HL-60/S4 (cell line): Measurements from ENCODE around the gene BTBD16.

Source experiments
- in situ Hi-C: fragments of 300-500 bp; cut with MboI; formaldehyde crosslinking; loops from 2 replicates; pipeline ENCODE4 v1.14.3; 2022; ENCODE audit warnings: low sequenced_read_pairs

BTBD16 gene

DNA sequence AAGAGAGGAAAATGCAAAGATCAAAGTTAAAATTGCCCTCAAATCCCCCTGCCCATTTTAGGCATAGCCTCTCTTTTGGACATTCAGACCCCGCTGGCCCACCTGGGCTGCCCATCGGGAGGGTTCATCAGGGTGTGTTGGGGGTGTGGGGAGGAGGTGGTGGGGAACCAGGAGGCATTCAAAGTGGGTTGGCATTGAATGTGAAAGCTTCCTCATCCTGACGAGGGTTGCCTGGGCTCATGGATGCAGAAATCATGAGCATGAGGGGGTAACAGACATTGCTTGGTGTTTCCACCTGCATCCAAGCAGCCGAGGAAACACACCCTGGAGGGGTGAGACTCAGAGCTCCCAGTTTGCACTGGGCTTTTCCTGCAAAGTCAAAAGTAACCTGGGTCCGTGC, 20.6 kb downstream of the BTBD16 start:
- in situ Hi-C loops, result loop anchor here (25.0 kb wide), 1 partner anchor 146 kb away; no protein-coding TSS in a partner anchor

DNA sequence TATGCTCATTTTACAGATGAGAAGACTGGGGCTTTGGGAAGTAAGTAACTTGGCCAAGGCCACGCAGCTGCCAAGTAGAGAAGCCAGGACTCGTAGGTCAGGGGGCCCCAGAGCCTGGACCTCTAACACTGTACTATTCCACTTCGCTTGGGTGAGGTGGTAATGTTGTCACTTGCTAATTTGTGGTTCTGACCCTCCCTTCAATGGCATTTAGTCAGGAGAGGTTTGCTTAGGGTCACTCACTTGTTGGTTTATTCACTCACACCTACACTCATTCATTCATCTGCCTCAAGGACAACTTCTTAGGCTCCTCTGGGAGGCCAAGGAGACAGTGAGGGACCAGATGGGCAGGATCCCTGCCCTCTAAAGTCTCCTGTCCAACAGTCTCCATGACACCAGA, 21.3 kb downstream of the BTBD16 start:
- in situ Hi-C loops, result loop anchor here (25.0 kb wide), 1 partner anchor 145 kb away; no protein-coding TSS in a partner anchor

DNA sequence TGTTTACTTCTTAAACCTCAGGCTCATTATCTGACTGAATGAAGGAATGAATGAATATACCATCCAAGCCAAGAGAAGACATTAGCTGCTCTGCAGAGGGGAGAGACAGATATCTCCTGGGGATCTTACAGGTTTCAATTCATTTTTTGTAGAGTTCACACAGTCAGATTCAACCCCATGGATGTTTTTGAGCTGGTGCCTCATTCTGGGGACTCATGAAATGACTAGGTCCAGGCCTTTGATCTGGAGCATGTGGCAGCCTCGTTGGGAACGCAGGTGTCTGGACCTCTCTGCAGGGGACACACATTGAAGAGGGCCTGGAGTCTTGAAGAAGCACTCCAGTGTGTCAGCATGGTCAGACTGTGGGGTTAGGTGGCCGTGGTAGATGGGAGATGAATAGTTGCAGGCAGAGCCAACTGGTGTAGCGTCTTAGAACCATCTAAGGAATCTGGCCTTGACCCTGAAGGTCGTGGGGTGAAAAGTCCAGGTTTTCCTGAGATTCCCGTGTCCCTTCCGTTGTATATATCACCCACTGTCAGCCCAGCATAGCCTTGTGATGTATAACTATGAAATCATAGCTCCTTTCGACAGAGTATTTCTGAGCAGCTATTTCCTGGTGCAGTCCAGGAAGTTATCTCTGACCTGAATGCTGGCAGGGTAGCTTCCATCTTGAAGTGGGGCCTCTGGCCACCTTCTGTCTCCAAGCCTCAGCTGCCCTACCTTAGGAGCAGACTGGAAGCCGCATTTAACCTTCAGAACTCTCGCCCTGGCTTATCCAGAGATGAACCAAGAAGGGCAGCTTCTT, 22.3 kb downstream of the BTBD16 start:
- in situ Hi-C loops, result loop anchor here (25.0 kb wide), 1 partner anchor 144 kb away; no protein-coding TSS in a partner anchor

DNA sequence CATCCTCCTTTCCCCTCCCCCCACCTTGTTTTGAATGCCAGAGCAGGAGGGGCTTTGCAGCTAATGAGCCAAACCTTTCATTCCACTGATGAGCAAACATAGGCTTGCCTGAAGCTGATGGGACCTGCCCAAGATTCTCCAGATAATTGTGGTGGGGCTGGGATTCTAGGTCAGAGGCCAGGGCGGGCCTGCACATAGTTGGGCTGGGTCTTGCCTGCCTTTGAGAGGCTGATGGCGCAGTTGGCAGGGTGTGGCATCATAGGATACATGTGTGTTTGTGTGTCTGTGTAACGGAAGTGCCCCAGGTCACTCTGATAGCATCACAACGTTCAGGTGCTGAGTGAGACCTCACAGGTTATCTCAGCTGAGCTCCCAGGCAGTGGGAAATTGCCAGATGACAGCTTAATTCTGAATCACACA, 22.9 kb downstream of the BTBD16 start:
- in situ Hi-C loops, result loop anchor here (25.0 kb wide), 1 partner anchor 143 kb away; no protein-coding TSS in a partner anchor

DNA sequence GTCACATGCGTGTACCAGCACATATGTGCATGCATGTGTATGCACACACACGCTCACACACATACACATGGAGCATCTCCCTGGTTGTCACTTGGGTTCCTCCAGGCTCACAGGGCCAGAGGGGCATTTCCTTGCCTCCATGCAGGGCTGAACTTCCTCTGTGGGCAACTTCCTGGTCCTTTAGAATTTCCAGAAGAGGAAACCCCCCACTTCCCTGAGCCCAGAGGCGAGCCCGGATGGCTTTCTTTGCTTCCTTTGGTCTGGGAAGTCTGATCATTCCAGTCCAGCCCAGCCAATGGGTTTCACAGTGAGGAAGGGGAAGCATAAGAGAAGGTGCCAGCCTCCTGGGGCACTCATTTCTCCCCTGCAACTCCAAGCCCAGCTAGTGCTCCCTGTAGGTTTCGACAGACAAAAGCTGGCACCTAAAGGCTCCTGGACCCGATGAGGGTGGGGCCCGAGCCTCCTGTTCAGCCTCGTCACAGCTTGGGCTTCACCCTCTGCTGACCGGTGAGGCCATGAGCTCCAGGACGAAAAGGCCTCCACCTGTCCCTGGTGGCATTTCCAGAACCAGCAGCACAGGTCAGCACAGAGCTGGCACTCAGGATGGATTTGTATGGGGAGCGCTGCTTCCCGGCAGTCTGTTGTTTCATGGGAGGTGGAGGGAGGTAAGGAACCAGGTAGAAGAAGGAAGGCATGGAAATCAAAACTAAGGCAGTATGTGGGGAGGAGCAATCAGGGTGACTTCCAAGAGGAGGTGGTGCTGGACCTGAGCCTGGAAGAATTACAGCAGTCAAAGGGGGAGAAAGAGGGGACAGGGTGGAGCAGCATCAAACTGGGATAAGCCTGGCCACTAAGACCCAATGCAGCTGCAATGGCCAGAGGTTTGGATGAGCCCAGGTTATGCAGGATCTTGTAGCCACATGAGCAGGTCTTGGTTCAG, 23.7 kb downstream of the BTBD16 start:
- in situ Hi-C loops, result loop anchor here (25.0 kb wide), 1 partner anchor 143 kb away; no protein-coding TSS in a partner anchor

DNA sequence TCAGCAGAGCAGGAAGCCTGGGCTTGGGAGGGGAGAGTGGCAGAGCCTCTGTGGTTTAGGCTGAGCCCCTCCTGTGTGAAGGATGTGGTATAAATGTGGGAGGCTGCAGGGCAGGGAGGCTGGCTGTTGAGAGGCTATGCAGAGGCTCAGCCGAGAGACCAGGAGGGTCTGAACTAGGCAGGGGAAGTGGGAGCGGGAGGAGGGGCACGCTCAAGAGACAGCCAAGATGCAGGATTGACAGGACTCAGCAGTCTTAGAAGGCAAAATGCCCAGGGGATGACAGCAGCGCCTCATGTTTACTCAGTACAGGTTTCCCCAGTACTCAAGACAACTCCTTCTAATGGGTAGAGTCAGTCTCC, 24.3 kb downstream of the BTBD16 start:
- in situ Hi-C loops, result loop anchor here (25.0 kb wide), 1 partner anchor 142 kb away; no protein-coding TSS in a partner anchor

DNA sequence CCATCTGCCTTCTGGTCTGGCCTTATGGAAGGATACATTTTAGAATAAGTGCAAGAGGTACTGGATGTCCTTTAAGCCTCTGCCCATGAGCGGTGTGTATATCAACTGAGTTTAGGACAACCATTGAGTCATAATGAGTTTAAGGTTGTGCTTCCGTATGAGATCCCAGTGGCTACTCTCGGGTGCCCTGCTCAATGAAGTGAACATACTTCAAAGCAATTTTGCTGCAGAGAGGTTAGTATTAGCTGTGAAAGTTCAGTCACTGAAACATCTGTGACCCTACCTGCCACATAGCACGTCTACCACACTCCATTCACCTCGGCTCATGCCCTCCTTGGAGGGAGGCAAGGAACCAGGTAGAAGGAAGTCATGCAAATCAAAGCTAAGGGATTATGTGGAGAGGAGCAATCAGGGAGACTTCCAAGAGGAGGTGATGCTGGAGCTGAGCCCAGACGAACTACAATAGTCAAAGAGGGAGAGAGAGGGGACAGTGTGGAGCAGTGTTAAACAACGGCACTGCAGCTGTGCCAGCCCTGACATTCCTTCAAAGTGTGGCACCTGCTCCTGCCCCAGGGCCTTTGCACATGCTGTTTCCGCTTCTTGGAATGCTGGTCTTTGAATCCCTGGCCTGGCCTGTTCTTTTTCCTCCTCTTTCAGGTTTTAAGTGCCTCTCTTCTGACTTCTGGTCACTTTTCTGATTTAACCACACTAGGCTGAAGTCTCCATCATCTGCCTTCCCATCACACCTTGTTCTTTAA, 25.4 kb downstream of the BTBD16 start:
- in situ Hi-C loops, result loop anchor here (25.0 kb wide), 1 partner anchor 141 kb away; no protein-coding TSS in a partner anchor

DNA sequence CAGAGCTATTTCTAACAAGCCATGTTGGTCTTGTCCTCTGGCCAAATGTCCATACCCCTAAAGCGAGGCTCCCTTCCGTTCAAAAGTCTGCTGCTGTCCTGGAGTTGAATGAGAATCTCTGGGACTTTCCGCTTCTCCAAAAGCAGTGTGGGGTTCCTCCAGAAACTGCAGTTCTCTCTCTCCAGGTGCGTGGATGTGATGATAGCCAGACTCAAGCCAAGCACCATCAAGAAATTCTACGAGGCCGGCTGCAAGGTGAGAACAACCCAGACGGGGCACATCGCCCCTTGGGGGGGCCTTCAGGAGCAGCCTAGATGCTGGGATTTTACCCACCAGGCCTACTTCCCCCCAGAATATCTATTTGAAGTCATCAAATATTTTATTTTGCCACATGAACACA, 26.5 kb downstream of the BTBD16 start:
- in situ Hi-C loops, result loop anchor here (25.0 kb wide), 1 partner anchor 140 kb away; no protein-coding TSS in a partner anchor

DNA sequence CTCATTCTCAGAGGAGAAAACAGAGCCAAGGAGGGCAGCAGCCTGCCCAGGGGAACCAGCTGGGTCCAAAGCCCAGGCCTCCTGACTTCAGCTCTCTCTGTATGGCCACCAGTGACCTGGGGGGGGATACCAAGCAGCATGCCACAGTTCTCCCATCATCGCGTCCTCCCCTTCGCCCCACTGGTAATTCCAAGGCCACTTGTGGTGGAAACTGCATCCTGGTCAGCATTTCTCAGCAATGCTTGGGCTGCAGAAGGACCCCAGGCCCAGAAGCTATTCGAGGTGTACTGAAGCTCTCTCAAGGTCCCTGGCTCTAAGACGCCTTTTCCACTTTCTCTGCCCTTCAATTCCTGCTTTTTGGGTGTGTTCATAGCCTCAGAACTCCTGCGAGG, 27.1 kb downstream of the BTBD16 start:
- in situ Hi-C loops, result loop anchor here (25.0 kb wide), 1 partner anchor 139 kb away; no protein-coding TSS in a partner anchor

DNA sequence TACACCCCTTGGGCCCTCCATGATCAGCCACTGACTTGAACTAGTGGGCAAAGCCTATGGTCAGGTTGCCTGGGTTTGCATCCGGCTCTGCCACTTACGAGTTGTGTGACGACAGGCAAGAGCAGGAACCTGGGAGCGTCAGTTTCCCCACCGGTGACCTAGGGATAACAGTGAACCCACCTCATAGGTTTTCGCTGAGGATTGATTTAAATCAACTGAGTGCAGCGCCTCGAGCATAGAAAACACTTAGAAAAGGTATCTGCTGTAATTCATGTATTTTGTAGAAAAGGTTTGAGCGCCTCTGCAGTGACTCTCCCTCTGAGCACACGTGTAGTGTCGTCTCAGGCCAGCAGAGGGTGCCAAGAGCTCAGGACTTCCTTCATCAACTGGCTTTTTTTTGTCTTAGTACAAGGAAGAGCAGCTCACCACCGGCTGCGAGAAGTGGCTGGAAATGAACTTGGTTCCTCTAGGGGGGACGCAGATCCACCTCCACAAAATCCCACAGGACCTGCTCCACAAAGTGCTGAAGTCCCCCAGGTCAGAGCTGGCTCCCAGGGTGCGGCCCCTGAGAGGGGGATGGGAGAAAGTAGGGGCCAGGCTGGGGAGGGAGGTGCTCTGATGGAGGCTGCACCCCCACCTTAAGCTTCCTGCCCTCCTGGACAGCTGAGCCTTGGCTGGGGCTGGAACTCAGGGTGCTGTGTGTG, 27.7 kb downstream of the BTBD16 start:
- in situ Hi-C loops, result loop anchor here (25.0 kb wide), 1 partner anchor 139 kb away; no protein-coding TSS in a partner anchor

DNA sequence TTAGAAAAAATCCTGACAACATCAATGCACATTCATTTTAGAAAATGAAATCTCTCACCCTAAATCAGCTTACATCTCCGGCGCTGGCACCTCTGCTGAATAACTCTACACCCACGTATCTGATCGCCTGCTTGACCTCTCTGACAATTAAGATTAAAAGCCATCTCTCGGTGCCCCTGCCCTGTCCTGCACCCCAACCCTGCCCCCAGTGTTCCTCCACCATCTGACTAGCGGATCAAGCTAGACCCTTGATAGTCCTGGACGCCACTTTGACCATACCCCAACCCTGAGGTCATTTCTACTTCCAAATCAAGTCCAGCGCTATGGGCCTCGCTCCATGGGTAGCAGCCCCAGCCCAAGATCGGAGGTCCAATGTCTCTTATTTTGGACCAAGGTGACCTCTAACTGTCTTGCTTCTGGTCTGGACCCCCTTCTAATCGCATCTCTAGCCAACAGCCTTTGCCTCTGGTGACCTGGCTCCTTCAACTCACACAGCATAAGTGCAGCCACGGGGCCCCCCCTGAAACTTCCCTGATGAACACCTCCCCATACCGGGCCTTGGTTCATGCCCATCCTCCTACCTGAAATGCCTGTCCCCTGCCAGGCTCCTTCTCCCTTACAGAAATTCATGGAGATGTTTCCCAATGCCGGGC, 28.5 kb downstream of the BTBD16 start:
- in situ Hi-C loops, result loop anchor here (25.0 kb wide), 1 partner anchor 138 kb away; no protein-coding TSS in a partner anchor

DNA sequence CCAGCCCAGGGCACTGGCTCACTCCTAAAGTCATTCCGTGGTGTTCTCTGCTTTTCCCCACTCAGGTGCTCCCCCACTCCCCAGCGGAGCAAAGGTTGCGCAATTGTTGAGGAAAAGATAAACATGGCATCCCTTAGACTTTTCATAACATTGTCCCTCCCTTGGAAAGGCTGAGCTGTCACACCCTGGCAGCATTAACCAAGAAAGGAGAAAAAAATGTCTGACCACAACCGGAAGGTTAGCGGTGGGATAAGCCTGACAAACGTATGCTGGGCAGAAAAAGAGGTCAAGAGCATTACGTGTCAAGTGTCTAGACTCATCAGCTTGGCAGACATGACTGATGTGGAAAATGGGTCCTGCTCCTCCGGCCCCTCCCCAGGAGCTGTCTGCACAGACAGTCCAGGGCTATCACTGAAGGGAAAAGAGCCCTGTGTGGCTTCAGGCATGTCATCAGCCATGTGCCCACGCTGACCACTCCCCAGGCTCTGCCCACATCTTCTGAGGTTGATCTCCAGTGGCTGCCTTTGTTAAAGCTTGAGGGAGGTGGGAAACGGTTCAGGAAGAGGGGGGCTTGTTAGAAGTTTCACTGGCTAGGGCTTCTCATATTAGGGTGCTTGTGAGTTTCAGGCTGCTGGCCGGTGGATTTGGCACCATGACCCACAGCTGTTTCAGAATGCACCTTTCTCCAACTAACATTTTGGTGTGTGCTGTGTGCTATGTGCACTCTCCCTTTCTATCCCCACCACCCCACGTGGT, 30.1 kb downstream of the BTBD16 start:
- in situ Hi-C loops, result no loop called here

DNA sequence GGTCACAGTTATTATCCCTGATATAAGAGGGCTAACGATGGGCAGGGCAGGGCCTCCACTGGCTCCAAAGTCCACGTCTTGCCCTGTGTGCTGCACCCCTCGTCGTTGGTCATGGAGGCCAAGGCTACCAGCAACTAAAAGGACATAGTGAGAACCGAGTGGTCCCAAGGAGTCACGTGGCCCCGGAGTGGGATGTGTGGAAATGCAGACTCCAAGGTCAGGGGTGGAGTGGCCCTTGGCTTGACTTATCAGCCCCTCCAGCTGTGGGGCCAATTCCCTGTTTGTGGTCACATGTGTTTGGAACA, 30.7 kb downstream of the BTBD16 start:
- in situ Hi-C loops, result no loop called here

DNA sequence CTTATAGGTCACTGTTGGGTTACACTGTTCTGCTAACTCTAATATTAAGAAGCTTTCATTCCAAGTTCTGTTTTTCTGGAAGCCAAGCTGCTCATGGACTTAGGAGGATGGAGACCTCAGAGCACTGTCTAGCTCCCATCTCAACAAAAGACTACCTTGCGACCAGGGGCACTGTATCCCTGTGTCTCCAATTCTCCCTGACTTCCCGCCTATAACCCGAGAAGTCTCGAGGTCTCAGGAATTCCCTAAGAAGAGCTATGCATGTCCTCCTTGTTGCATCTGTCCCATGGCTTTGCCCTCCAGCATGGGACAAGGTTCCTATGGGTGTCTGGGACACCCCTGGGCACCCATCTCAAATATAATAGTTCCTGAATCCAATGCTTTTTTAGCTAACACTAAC, 31.2 kb downstream of the BTBD16 start:
- in situ Hi-C loops, result no loop called here

DNA sequence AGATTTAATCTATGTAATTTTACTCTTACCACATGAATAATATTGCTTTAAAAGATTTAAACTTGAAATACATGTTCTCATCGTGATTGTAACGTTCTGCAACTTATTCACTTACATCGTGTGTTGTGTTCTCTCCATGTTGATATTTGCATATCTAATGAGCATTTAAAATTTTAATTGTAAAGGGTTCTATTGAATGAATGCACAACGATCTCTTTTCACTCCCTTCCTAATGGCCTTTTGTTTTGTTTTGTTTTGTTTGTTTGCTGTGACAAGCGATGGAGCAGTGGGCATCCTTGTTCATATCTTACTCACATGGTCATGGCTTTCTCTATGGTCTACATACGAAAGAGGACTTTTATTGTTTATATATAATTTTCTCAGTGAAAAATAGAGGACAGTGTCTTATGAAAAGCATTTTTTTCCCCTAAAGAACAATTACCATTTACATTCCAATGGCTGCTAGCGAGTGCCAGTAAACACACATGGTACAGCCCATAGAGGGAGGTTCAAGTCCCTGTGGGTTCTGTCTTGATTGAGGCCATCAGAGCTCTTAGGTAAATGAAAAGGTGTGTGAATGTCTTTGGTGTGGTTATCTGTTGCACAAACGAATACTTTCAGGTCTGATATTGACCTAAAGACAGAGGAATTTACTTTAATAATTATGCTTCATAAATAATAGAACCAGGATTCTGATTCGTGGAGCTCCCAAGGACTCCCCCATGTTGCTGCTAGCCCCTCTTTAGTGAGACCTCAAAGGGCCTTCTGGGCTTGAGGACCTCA, 32.4 kb downstream of the BTBD16 start:
- in situ Hi-C loops, result no loop called here

DNA sequence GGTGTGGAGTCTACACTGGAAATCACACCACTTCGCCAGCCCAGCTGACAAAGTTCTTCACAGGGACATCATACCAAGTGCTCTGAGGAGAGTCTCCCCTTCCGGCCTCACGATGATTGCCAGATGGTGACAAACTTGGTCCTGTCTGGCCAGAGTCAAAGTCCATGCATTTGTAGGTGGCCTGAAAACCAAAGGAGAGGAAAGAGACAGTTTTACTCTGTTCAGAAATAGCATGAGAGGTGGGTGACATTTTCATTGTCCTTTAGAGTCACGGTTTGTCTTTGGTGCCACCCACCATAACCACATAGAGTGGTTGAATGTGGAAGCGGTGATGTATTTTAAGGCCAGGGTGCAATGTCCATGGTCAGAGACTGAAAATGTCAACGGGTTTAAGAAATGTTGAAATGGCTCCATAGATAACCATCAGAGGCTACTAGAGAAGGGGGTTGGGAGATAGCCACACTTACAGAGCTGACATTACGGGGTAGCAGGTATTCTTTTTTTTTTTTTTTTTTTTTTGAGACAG, 33.0 kb downstream of the BTBD16 start:
- in situ Hi-C loops, result no loop called here

DNA sequence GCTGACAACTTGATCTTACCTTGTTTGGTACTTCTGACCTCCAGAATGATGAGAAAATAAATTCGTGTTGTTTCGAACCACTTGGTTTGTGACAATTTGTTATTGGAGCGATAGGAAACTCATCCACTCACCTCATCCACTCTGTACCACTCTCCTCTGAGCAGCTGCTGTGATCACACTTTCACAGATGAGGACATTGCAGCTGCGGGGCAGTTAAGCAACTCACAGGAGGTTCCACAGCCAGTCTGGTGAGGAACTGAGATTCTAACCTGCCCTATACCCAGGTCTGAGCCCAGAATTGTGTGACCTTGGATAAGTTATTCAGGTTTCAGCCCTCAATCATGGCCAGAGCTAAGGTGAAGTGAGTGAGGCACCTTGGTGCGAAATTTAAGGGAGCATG, 35.2 kb downstream of the BTBD16 start:
- in situ Hi-C loops, result no loop called here

DNA sequence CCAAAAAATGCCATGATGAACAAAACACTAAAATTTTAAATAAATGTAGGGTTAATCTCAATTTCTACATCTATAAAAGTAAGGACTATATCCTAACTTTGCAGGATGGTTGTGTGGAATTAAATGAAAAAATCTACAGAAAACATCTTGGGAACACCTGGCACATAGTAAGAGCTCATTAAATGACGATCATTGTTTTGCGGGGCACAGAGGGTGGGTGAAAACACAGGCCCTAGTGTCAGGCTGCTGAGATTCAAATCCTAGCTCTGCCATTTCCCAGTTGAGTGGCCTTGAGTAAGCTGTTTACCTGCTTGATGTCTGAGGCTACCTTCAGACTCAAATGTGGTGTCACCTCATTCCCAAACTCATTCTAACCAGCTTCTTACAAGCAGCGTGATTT, 35.6 kb downstream of the BTBD16 start:
- in situ Hi-C loops, result no loop called here
